SU-DHL-6 (cell line): ENCODE measurements around the gene MYRF.
A peak's percentile ranks its signal among the peaks of the same experiment; 100 is the strongest.

Experiments used
- H2AFZ ChIP-seq: fragments of 200-600 bp; sonication (generic); 2 replicates; pipeline ENCODE4 v1.6.1; 2014; ENCODE audit warnings: low read depth, mild to moderate bottlenecking, moderate library complexity, mixed read lengths, antibody characterized with exemption, low read length; ENCODE audit not compliant: severe bottlenecking
- H3F3A ChIP-seq: fragments of 200-600 bp; shearing (Covaris generic); 2 replicates; pipeline ENCODE4 v1.6.0; 2016; ENCODE audit warnings: antibody characterized with exemption, mild to moderate bottlenecking; ENCODE audit not compliant: insufficient read depth
- H3K27ac ChIP-seq: fragments of 200-600 bp; sonication (generic); 2 replicates; pipeline ENCODE4 v1.5.1; 2016; ENCODE audit warnings: low read depth, mild to moderate bottlenecking, low read length, moderate library complexity, mixed read lengths
- H3K27me3 ChIP-seq: fragments of 200-600 bp; sonication (generic), shearing (Covaris generic); 2 replicates; pipeline ENCODE4 v1.6.0; 2014; ENCODE audit warnings: mild to moderate bottlenecking, low read length
- H3K36me3 ChIP-seq: fragments of 200-600 bp; sonication (generic); 2 replicates; pipeline ENCODE4 v1.6.1; 2014; ENCODE audit warnings: mild to moderate bottlenecking, low read length, mixed read lengths
- H3K4me2 ChIP-seq: fragments of 300-600, 200-600 bp; shearing (Covaris generic), sonication (generic); 2 replicates; pipeline ENCODE4 v1.6.0; 2014; ENCODE audit warnings: low read length, low read depth, mild to moderate bottlenecking; ENCODE audit not compliant: poor library complexity, severe bottlenecking
- H3K4me3 ChIP-seq: fragments of 200-600 bp; sonication (generic); 2 replicates; pipeline ENCODE4 v1.5.1; 2014; ENCODE audit warnings: antibody characterized with exemption, low read length, mild to moderate bottlenecking, mixed read lengths; ENCODE audit not compliant: insufficient read depth, poor library complexity, severe bottlenecking
- H3K79me2 ChIP-seq: fragments of 200-600 bp; sonication (generic); 2 replicates; pipeline ENCODE4 v1.6.1; 2014; ENCODE audit warnings: mild to moderate bottlenecking, low read length, moderate library complexity; ENCODE audit not compliant: insufficient read depth
- H3K9ac ChIP-seq: fragments of 200-600 bp; sonication (generic); 2 replicates; pipeline ENCODE4 v1.7.0; 2014; ENCODE audit warnings: mild to moderate bottlenecking, low read length
- H3K9me2 ChIP-seq: fragments of 200-600 bp; sonication (generic); replicated peaks from 2 replicates; pipeline ENCODE4 v1.6.1; 2014; ENCODE audit warnings: low read length; ENCODE audit not compliant: insufficient read depth
- H3K9me3 ChIP-seq: fragments of 200-600 bp; sonication (generic); 2 replicates; pipeline ENCODE4 v1.6.1; 2014; ENCODE audit warnings: low read length, mixed read lengths; ENCODE audit not compliant: insufficient read depth
- H4K20me1 ChIP-seq: fragments of 200-600 bp; sonication (generic); 2 replicates; pipeline ENCODE4 v1.6.1; 2014; ENCODE audit warnings: low read depth, mild to moderate bottlenecking, antibody characterized with exemption, low read length, moderate library complexity, mixed read lengths
- CTCF ChIP-seq: fragments of 200-600 bp; sonication (generic); IDR thresholded peaks from one replicate; pipeline ENCODE4 v1.5.1; 2017; ENCODE audit warnings: antibody characterized with exemption, mild to moderate bottlenecking, low read length, moderate library complexity; ENCODE audit not compliant: insufficient read depth, poor library complexity, severe bottlenecking
- EZH2phosphoT487 ChIP-seq: fragments of 200-600 bp; sonication (generic), shearing (Covaris generic); conservative IDR thresholded peaks from 2 replicates; pipeline ENCODE4 v1.6.1; 2018; ENCODE audit warnings: mild to moderate bottlenecking, antibody characterized with exemption, low read length, moderate library complexity, mixed read lengths

Gene MYRF

GRCh38 chr11:61775606-61776554 lies 23.4 kb downstream of the MYRF start:
- Histone ChIP-seq H3K4me2 (no peak overlapping the region), H4K20me1 (no peaks in the 10 kb centered on the region), H3K9ac (no peak overlapping the region), H3K27me3 (no peaks in the 10 kb centered on the region), H3K9me3 (no peaks in the 10 kb centered on the region), H3K4me3 (no peak overlapping the region), H2AFZ (no peak overlapping the region), H3K79me2 (no peaks in the 10 kb centered on the region), H3K36me3 (no peaks in the 10 kb centered on the region), H3K27ac (no peak overlapping the region), H3F3A (no peaks in the 10 kb centered on the region), H3K9me2 (no peaks in the 10 kb centered on the region)
- TF ChIP-seq CTCF = no peak
- no peak for TF ChIP-seq EZH2phosphoT487

GRCh38 chr11:61776561-61777075 lies 24.2 kb downstream of the MYRF start:
- Histone ChIP-seq H3K27me3 (no peaks in the 10 kb centered on the region), H3K36me3 (no peaks in the 10 kb centered on the region), H3K4me3 (no peak overlapping the region), H3K9me2 (no peaks in the 10 kb centered on the region), H3K9me3 (no peaks in the 10 kb centered on the region), H3F3A (no peaks in the 10 kb centered on the region), H3K9ac (no peak overlapping the region), H3K27ac (no peak overlapping the region), H3K79me2 (no peaks in the 10 kb centered on the region), H2AFZ (no peak overlapping the region), H3K4me2 (no peak overlapping the region), H4K20me1 (no peaks in the 10 kb centered on the region)
- TF ChIP-seq CTCF (peak; percentile 58), EZH2phosphoT487 (no peak)

- no peaks in the 10 kb centered on the region for H3K9me3 ChIP-seq
- H2AFZ ChIP-seq = no peak overlapping the region
- no peaks in the 10 kb centered on the region for H3F3A ChIP-seq
- H4K20me1 ChIP-seq = no peaks in the 10 kb centered on the region
- no peaks in the 10 kb centered on the region for H3K36me3 ChIP-seq
- H3K4me3 ChIP-seq = no peak overlapping the region
- H3K4me2 ChIP-seq = no peak overlapping the region
- H3K27me3 ChIP-seq = no peaks in the 10 kb centered on the region
- H3K9me2 ChIP-seq = no peaks in the 10 kb centered on the region
- no peak overlapping the region for H3K27ac ChIP-seq
- H3K79me2 ChIP-seq = no peaks in the 10 kb centered on the region
- H3K9ac ChIP-seq = no peak overlapping the region
- TF ChIP-seq EZH2phosphoT487 = no peak
- no peak for TF ChIP-seq CTCF
Observed at GRCh38 chr11:61777234-61778090, 25.0 kb downstream of the MYRF start.
